HepG2 (cell line): ENCODE data around the gene ZNF428. TPM values are rescaled to one million over a fixed set of nuclear protein-coding genes. Genes with fewer than 3 reads are reported as not detected.
A peak's percentile ranks its signal among the peaks of the same experiment; 100 is the strongest.

ENCODE experiments used
- ATAD3A ChIP-seq: sonication (generic); formaldehyde crosslinking; IDR thresholded peaks from 2 replicates; pipeline ENCODE4 v1.4.0; 2020; ENCODE audit warnings: missing genetic modification reagents
- FOXA1 ChIP-seq, 2 experiments: fragments of 450-650 bp in 1 of 2; sonication (generic) in 1 of 2; formaldehyde crosslinking in 1 of 2; IDR thresholded peaks; 2 replicates each; pipeline versions ENCODE4 v1.4.0 to v1.6.1; 2016 to 2020; ENCODE audit warnings: missing genetic modification reagents in 1 of 2
- HOXD1 ChIP-seq: sonication (generic); formaldehyde crosslinking; IDR thresholded peaks from 2 replicates; pipeline ENCODE4 v1.5.0; 2020; ENCODE audit warnings: missing genetic modification reagents
- IRF2 ChIP-seq: IDR thresholded peaks from 2 replicates; pipeline ENCODE4 v1.6.1; 2018; ENCODE audit warnings: missing genetic modification reagents, missing compliant biosample characterization
- KDM2A ChIP-seq: sonication (generic); formaldehyde crosslinking; IDR thresholded peaks from 2 replicates; pipeline ENCODE4 v1.4.0; 2020; ENCODE audit warnings: low read depth, missing genetic modification reagents, borderline replicate concordance
- NFIC ChIP-seq: IDR thresholded peaks from 2 replicates; pipeline ENCODE4 v1.6.1; 2012; ENCODE audit warnings: mild to moderate bottlenecking, low read length, inconsistent platforms
- NONO ChIP-seq, 2 experiments: fragments of 450-650 bp in 1 of 2; sonication (generic) in 1 of 2; formaldehyde crosslinking in 1 of 2; IDR thresholded peaks in 1 of 2; conservative IDR thresholded peaks in 1 of 2; 2 replicates each; pipeline versions ENCODE4 v1.6.1 to v1.8.0; 2017 to 2022; ENCODE audit warnings: mild to moderate bottlenecking in 1 of 2, missing genetic modification reagents in 1 of 2, moderate library complexity in 1 of 2
- RAD21 ChIP-seq: fragments of 450-650 bp; formaldehyde crosslinking; IDR thresholded peaks from 2 replicates; pipeline ENCODE4 v1.5.0; 2020; ENCODE audit warnings: mild to moderate bottlenecking
- RNF219 ChIP-seq: sonication (generic); formaldehyde crosslinking; IDR thresholded peaks from 2 replicates; pipeline ENCODE4 v1.5.0; 2020; ENCODE audit warnings: mild to moderate bottlenecking, missing genetic modification reagents
- SRSF9 ChIP-seq: fragments of 200-400 bp; formaldehyde crosslinking; IDR thresholded peaks from 2 replicates; pipeline ENCODE4 v1.6.1; 2018; ENCODE audit warnings: borderline replicate concordance, mild to moderate bottlenecking, low read depth, low read length; ENCODE audit not compliant: insufficient read depth, poor library complexity, severe bottlenecking
- TFDP2 ChIP-seq: sonication (generic); formaldehyde crosslinking; IDR thresholded peaks from 2 replicates; pipeline ENCODE4 v1.4.0; 2020; ENCODE audit warnings: missing genetic modification reagents
- ZBTB25 ChIP-seq: IDR thresholded peaks from 2 replicates; pipeline ENCODE4 v1.6.1; 2018; ENCODE audit warnings: missing genetic modification reagents
- ZHX2 ChIP-seq, 2 experiments: sonication (generic) in 1 of 2; formaldehyde crosslinking in 1 of 2; IDR thresholded peaks; 2 replicates each; pipeline versions ENCODE4 v1.6.1 to v1.9.0; 2014 to 2022; ENCODE audit warnings: antibody characterized with exemption in 1 of 2, borderline replicate concordance in 1 of 2, inconsistent platforms in 1 of 2, low read depth in 1 of 2, missing genetic modification reagents in 1 of 2
- ZNF143 ChIP-seq: sonication (generic); formaldehyde crosslinking; IDR thresholded peaks from 2 replicates; pipeline ENCODE4 v1.4.0; 2020; ENCODE audit warnings: missing genetic modification reagents
- ZNF24 ChIP-seq: fragments of 450-650 bp; IDR thresholded peaks from 2 replicates; pipeline ENCODE4 v1.6.1; 2017; ENCODE audit warnings: antibody characterized with exemption, mild to moderate bottlenecking
- ZNF430 ChIP-seq: sonication (generic); formaldehyde crosslinking; IDR thresholded peaks from 2 replicates; pipeline ENCODE4 v1.9.0; 2021; ENCODE audit warnings: mild to moderate bottlenecking, missing genetic modification reagents
- ZNF746 ChIP-seq: sonication (generic); formaldehyde crosslinking; IDR thresholded peaks from 2 replicates; pipeline ENCODE4 v1.8.0; 2022; ENCODE audit warnings: mild to moderate bottlenecking, missing genetic modification reagents
- ZNF883 ChIP-seq: sonication (generic); formaldehyde crosslinking; IDR thresholded peaks from 2 replicates; pipeline ENCODE4 v1.5.1; 2020; ENCODE audit warnings: mild to moderate bottlenecking, missing genetic modification reagents; ENCODE audit errors: not compliant biosample characterization
- polyA plus RNA-seq, 8 experiments: library from polyadenylated mRNA; depleted of rRNA in 3 of 8; stranded (reverse) in 7 of 8; unstranded in 1 of 8; fragments of >200 nt; fragmentation: Illumina TruSeq in 4 of 8; extraction: Trizol in 4 of 8; gene quantifications; 2 replicates each; pipeline versions ENCODE4 v1.2.1 to v1.2.3, GENCODE V29; 2011 to 2016; ENCODE audit warnings: low read depth in 4 of 8, missing spikeins in 1 of 8, mixed read lengths in 1 of 8; ENCODE audit not compliant: insufficient read depth in 1 of 8
- total RNA-seq, 5 experiments: library from RNA; depleted of rRNA; stranded (reverse); fragments of >200 nt; fragmentation: Illumina TruSeq; extraction: Trizol; gene quantifications; 2 replicates each; pipeline ENCODE4 v1.2.3, GENCODE V29; 2016; ENCODE audit warnings: low read depth in 1 of 5

Gene ZNF428
- total and polyA plus RNA-seq, 2 of the 13 experiments (the other 11 are each of a cell fraction or from before 2014, with no cell fraction given), result 10.4 to 26.9 TPM

GRCh38 chr19:43575156-43575950, 44.1 kb downstream of the ZNF428 start, which contains the start of the genes PINLYP and XRCC1 (continued):
- TF ChIP-seq ZBTB25 (CRISPR knock-in tag), result peak; percentile 5; the same call in 1 of the 2 replicates
- no peak for TF ChIP-seq ZHX2 (IDR thresholded peaks at IDR 0.05; ENCODE audit: low read depth)
- no peak for TF ChIP-seq ZHX2 (CRISPR knock-in tag; IDR thresholded peaks at IDR 0.05; ENCODE audit: borderline replicate concordance)
- no peak for TF ChIP-seq ZNF143 (CRISPR knock-in tag)
- TF ChIP-seq SRSF9, result no peak
- no peak for TF ChIP-seq ATAD3A (CRISPR knock-in tag)
- no peak for TF ChIP-seq ZNF746 (CRISPR knock-in tag)
- no peak for TF ChIP-seq NFIC
- no peak for TF ChIP-seq ZNF883 (CRISPR knock-in tag)
- TF ChIP-seq HOXD1 (CRISPR knock-in tag), result no peak
- no peak for TF ChIP-seq NONO (IDR thresholded peaks at IDR 0.05)
- TF ChIP-seq NONO (CRISPR knock-in tag; conservative IDR thresholded peaks at IDR 0.05), result no peak
- TF ChIP-seq TFDP2 (CRISPR knock-in tag), result peak; percentile 90
- no peak for TF ChIP-seq ZNF430 (CRISPR knock-in tag)
- TF ChIP-seq FOXA1 (IDR thresholded peaks at IDR 0.05), result no peak
- no peak for TF ChIP-seq FOXA1 (CRISPR knock-in tag; IDR thresholded peaks at IDR 0.05)
- TF ChIP-seq KDM2A (CRISPR knock-in tag), result peak; percentile 40; the same call in 1 of the 2 replicates
- TF ChIP-seq RNF219 (CRISPR knock-in tag), result no peak
- no peak for TF ChIP-seq IRF2
- TF ChIP-seq RAD21 (CRISPR knock-in tag), result no peak
- no peak for TF ChIP-seq ZNF24
